ENCODE data around the gene SPARC. TPM values are rescaled to one million over a fixed set of nuclear protein-coding genes. Genes with fewer than 3 reads are reported as not detected.

SPARC gene
- total RNA-seq, 1 experiment from 2014 or later = 320 TPM

DNA sequence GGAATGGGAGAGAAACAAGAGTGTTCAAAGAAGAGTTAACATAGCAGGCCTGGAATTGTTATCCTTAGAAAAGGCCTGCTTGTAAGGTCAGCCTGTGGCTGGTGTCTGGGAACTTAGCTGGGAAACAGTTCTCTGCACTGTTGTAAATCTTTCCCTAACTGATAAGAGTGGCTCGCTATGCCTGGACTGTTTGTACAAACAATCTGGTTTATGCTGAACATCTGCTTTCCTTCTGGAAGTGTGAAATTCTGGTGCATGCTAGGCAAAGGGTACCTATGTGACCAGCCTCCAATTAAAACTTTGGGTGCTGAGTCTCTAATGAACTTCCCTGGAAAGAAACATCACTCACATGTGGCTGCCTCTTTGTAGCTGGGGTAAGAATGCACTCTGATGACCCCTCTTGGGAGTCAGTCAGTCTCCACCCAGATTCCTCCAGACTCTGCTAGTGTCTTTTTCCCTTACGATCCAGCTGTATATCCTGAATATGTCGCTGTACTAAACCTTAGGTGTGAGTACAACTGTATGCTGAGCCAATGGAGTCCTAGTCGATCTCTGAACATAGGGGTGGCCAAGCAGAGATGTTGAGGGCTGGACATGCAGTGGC, 16.5 kb downstream of the SPARC start:
- Histone ChIP-seq H4K8ac (replicated peaks; ENCODE audit: insufficient read length, low read depth, low read length) (no peak overlapping the region), H3K4ac (ENCODE audit: low read depth, low read length) (no peak overlapping the region), H3K23me2 (ENCODE audit: insufficient read length, low read depth, low read length, poor library complexity, severe bottlenecking) (no peaks in the 10 kb centered on the region), H2AK5ac (ENCODE audit: insufficient read length, low read length) (no peak overlapping the region), H3K4me2 (ENCODE audit: insufficient read depth, insufficient read length, low read length) (no peak overlapping the region), H2BK120ac (ENCODE audit: low read depth, low read length, poor library complexity, severe bottlenecking) (no peak overlapping the region), H3K4me1 (ENCODE audit: insufficient read depth, low read length) (no peaks in the 10 kb centered on the region; the same call in 1 of the 2 replicates), H3K9me3 (ENCODE audit: control insufficient read depth, low read depth, low read length) (no peaks in the 10 kb centered on the region), H2BK15ac (ENCODE audit: low read depth, low read length) (no peak overlapping the region), H3K79me2 (ENCODE audit: insufficient read depth, low read length) (no peaks in the 10 kb centered on the region), H3K18ac (ENCODE audit: insufficient read length, low read depth, low read length) (no peak overlapping the region), H3K27ac (ENCODE audit: insufficient read length, low read depth, low read length) (no peak overlapping the region), H3K56ac (ENCODE audit: insufficient read length, low read depth, low read length) (no peak overlapping the region), H3T11ph (ENCODE audit: low read length) (no peak overlapping the region), H2BK5ac (ENCODE audit: insufficient read length, low read length) (no peak overlapping the region), H4K20me1 (ENCODE audit: control insufficient read depth, insufficient read depth, insufficient read length) (no peaks in the 10 kb centered on the region), H2BK12ac (ENCODE audit: insufficient read length, low read depth, low read length) (no peak overlapping the region), H3K79me1 (ENCODE audit: insufficient read depth, low read depth, low read length, poor library complexity, severe bottlenecking) (no peaks in the 10 kb centered on the region), H3K14ac (ENCODE audit: insufficient read depth, low read length) (no peak overlapping the region), H3K27me3 (ENCODE audit: insufficient read depth, low read length) (no peaks in the 10 kb centered on the region), H3K23ac (ENCODE audit: insufficient read length, low read depth, low read length) (no peak overlapping the region), H3K9ac (ENCODE audit: extremely low read depth, insufficient read length, low read length) (no peak overlapping the region), H2BK20ac (ENCODE audit: low read depth, low read length, poor library complexity, severe bottlenecking) (no peak overlapping the region), H2AFZ (ENCODE audit: low read length) (no peak overlapping the region), H4K91ac (ENCODE audit: insufficient read length, low read depth, low read length) (no peak overlapping the region), H4K5ac (ENCODE audit: insufficient read length, low read depth, low read length) (no peak overlapping the region)
- Mint-ChIP-seq H3K9me3 (no peaks in the 10 kb centered on the region), H3K4me1 (peaks cover 8 to 10% of the 10 kb centered on the region in 2 experiments), H3K36me3 (ENCODE audit: insufficient read depth in 1 of 3, low read depth in 3 of 3) (peaks cover 43 to 87% (median 86%) of the 10 kb centered on the region in 3 experiments; a peak in 6 of 7 replicates), H3K27ac (no peak overlapping the region; a peak in 1 of 7 replicates), H3K27me3 (ENCODE audit: low read depth) (no peaks in the 10 kb centered on the region), H3K4me3 (no peak overlapping the region)
- no peak for DNase-seq
- TF ChIP-seq, protein P1, sequence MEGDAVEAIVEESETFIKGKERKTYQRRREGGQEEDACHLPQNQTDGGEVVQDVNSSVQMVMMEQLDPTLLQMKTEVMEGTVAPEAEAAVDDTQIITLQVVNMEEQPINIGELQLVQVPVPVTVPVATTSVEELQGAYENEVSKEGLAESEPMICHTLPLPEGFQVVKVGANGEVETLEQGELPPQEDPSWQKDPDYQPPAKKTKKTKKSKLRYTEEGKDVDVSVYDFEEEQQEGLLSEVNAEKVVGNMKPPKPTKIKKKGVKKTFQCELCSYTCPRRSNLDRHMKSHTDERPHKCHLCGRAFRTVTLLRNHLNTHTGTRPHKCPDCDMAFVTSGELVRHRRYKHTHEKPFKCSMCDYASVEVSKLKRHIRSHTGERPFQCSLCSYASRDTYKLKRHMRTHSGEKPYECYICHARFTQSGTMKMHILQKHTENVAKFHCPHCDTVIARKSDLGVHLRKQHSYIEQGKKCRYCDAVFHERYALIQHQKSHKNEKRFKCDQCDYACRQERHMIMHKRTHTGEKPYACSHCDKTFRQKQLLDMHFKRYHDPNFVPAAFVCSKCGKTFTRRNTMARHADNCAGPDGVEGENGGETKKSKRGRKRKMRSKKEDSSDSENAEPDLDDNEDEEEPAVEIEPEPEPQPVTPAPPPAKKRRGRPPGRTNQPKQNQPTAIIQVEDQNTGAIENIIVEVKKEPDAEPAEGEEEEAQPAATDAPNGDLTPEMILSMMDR (conservative IDR thresholded peaks at IDR 0.05) = no peak
- no CpG with 5 or more reads among the region's 4 CpGs for WGBS (ENCODE audit: extremely low coverage, insufficient read length, low lambda C conversion rate)

Measured in H9 (cell line).